GM10847 (cell line): ENCODE results near the gene VEZT.

Experiments used
- POLR2A ChIP-seq: IDR thresholded peaks from 2 replicates; pipeline ENCODE4 v1.6.1; 2011; ENCODE audit not compliant: insufficient read length; ENCODE audit errors: extremely low read depth

VEZT gene

GRCh38 chr12:95351748-95352147 lies 134.1 kb downstream of the VEZT start:
- no peak for TF ChIP-seq POLR2A
